Skin of body (tissue), 2 donors: Measurements from ENCODE around the gene CYP2C19. TPM values are rescaled to one million over a fixed set of nuclear protein-coding genes. Genes with fewer than 3 reads are reported as not detected.
"Not testable (repeated sequence)": the region's sequence is repeated elsewhere in the genome, so short reads cannot be mapped to it uniquely, and the experiment has no call there.

Experiments
- DNase-seq: peaks from one replicate; lab custom pipeline; 2025; lab: John Stamatoyannopoulos, UW
- total RNA-seq: library from RNA; depleted of rRNA; stranded (reverse); fragments of >200 nt; gene quantifications from one replicate; pipeline ENCODE4 v1.2.3, GENCODE V29; 2014

Gene CYP2C19
- total RNA-seq, 1 donor from 2014 or later = 0.69 TPM

DNA sequence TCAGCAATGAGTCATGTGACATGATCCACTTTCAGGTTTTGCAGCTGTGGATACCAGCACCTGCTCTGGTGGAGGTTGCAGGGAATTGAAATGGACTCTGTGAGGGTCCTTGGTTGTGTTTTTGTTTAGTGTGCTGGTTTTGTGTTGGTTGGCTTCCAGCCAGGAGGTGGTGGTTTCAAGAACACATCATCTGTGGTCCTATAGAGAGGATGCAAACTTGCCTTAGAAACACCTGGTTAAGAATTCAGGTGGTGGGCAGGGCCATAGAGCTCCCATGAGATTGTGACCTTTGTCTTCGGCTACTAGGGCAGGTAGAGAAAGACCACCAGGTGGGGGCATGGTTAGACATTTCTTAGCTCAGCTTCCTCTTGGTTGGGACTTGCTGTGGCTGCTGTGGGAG lies 116.7 kb downstream of the CYP2C19 start:
- DNase-seq = no peak

DNA sequence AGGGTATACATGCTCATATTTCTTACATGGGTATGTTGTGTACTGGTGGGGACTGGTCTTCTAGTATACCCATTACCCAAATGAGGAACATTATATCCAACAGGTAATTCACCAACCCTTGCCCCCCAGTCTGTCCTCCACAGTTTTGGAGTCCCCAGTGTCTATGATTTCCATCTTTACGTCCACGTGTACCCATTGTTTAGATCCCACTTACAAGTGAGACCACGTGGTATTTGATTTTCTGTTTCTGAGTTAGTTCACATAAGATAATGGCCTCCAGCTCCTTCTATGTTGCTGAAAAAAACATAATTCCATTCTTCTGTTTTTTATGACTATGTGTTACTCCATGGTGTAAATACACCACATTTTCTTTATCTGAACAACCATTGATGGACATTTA lies 126.6 kb downstream of the CYP2C19 start:
- DNase-seq = no peak

DNA sequence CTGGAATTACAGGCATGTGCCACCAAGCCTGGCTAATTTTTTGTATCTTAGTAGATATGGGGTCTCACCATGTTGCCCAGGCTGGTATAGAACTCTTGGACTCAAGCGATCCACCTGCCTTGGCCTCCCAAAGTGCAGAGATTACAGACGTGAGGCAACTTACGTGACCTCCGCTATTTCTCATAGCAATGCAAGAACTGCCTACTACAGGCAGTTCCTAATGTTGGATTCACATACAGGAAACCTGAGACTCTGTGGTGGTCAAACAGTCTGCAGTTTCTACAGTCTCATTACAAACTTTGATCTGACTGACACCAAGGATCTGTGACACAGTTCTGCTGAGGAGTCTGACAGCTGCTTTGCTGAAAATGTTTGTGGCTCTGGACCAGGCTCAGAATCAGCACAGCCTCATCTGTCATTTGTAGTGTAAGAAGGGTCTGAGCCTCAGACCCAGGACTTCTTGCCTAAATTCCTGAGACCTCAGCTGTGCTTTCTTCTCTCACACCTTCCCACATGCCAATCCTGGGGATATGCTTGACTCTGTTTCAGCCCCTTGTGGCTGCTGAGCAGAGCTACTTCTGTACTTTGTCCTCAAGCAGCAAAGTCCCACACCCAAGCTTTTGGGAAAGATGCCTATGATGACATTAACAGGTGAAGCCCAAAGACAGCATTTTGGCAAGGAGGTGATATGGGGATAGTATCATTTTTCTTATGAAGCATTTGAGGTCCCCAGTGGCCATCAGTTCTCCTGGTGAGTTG lies 128.0 kb downstream of the CYP2C19 start:
- DNase-seq = no peak

DNA sequence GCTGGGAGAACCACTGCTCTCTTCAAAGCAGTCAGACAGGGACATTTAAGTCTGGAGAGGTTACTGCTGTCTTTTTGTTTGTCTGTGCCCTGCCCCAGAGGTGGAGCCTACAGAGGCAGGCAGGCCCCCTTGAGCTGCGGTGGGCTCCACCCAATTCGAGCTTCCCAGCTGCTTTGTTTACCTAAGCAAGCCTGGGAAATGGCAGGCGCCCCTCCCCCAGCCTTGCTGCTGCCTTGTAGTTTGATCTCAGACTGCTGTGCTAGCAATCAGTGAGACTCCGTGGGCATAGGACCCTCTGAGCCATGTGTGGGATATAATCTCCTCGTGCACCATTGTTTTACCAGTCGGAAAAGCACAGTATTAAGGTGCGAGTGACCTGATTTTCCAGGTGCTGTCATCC lies 135.9 kb downstream of the CYP2C19 start:
- DNase-seq = not testable (repeated sequence)

DNA sequence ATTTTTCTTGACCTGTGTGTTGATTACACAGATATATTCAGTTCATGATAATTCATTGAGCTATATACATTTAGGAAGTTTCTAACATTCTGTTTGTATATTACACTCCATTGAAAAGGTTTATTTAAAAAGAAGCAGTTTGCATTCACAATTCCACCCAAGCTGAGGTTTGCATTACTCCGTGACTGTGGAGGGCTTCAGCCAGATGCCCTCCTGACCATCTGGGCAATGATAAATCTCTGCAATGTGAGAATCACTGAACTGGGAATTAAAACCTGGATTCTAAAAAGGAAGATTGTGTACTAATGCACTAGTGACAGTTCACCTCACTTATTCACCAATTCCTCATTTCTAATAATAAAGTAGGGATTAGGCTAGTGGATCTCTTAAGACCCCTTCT lies 139.6 kb downstream of the CYP2C19 start:
- DNase-seq = no peak

DNA sequence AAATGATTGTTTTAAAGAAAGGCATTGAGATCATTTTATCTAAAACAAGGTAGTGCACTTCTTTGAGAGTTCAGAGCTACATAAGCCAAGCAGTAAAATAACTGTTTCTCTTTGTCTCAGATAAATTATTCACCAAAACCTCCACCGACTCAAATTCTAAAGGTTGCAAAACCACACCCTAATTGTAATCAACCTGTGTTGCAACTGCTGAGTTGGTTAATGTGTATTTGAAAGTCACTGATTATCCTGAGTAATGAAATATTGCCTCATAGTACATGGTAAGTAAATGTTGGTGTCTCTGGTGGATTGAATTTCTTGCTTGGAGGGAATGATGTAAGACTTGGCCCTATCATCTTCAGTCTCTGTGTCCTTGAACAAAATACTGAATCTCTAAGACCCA lies 140.1 kb downstream of the CYP2C19 start:
- DNase-seq = no peak

Other genes starting within 250 kb of the CYP2C19 start
- gene HELLS, start 216.9 kb upstream of the CYP2C19 start, total RNA-seq = 35.5 TPM
- gene CYP2C18, start 79.0 kb upstream of the CYP2C19 start, total RNA-seq = 3.0 TPM
- 2.4 TPM for gene CYP2C9, start 176.0 kb downstream of the CYP2C19 start, total RNA-seq